SKM-1 (cell line): ENCODE measurements around the gene CBL.

ENCODE experiments used
- DNase-seq: peaks from one replicate; lab custom pipeline; 2025; ENCODE audit not compliant: unreplicated experiment; lab: John Stamatoyannopoulos, UW

The CBL gene

DNA sequence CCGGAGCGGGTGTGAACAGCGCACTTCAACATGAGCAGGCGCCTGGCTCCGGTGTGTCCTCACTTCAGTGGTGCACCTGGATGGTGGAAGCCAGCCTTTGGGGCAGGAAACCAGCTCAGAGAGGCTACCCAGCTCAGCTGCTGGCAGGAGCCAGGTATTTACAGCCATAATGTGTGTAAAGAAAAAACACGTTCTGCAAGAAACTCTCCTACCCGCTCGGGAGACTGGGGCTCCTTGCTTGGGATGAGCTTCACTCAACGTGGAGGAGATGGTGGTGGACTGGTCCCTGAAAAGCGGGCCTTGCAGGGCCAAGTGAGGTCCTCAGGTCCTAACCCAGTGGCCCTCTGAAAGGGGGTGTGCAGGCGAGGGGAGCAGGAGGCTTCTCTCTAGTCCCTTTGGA lies 103.3 kb downstream of the CBL start:
- DNase-seq: no peak

DNA sequence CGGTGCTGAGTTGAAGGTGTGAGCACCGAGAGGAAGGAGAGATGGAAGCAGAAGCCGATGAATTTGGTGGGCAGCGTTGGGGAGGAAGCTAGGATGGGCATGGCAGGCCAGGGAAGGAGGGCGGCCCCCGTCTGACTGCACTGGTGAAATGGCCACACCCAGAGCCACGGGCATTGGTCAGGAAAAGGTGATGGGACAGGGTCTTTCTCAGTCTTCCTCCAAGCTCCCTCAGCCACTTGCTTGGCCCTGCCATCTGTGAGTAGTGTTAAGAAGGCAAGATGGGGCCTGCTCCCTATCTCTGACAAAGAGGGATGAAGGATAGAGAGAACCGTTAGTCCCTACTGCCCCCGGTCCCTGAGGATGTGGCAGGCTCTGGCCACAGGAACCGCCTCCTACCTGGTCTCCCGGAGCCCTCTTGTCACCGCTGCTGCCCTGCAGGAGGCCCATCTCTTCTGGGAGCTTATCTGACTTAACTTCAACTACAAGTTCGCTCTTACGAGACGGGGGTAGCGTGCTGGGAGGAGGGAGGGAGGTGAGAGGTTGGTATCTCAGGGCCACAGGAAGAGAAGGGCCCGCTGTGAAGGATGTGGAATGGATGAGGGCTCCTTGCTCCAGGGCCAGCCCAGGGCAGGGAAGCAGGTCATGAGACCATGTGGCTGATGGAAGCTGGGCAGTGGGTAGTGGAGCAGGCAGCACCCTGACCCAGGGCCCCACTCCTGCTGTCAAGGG lies 104.0 kb downstream of the CBL start:
- no peak for DNase-seq

DNA sequence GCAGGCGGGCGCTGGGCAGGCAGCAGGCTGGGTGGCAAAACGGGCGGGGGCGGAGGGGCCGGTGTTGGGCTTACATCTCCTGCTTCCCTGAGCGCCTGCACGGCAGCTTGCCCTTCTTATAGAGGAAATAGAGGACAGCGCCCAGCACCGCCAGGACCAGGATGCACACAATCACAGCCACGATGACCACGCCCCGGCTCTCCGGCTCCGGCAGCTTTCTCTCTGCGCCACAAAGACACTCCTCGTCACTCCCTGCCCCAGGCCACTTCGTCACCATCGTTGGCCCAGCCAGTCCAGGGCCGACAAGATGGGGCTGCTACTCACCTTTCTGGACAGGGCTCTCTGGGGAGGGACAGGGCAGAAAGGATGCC lies 104.5 kb downstream of the CBL start:
- no peak for DNase-seq

DNA sequence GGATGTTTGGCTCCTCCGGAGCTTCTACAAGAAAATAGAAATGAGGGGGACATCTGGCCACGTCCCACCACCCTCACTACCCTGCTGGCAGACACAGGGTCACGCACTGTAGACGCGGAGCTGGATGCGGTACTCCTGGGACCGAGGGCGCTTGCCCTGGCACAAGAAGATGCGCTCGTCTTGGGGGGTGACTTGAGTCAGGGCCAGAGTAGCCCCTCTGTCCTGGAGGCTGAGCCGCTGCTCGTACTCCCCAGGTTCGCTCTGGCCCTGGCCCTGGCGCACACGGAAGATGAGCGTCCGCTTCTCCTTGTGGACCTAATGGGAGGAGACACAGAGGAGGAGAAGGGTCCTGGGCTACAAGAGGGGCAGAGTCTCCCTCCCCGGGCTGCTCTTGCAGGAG lies 108.6 kb downstream of the CBL start:
- no peak for DNase-seq

DNA sequence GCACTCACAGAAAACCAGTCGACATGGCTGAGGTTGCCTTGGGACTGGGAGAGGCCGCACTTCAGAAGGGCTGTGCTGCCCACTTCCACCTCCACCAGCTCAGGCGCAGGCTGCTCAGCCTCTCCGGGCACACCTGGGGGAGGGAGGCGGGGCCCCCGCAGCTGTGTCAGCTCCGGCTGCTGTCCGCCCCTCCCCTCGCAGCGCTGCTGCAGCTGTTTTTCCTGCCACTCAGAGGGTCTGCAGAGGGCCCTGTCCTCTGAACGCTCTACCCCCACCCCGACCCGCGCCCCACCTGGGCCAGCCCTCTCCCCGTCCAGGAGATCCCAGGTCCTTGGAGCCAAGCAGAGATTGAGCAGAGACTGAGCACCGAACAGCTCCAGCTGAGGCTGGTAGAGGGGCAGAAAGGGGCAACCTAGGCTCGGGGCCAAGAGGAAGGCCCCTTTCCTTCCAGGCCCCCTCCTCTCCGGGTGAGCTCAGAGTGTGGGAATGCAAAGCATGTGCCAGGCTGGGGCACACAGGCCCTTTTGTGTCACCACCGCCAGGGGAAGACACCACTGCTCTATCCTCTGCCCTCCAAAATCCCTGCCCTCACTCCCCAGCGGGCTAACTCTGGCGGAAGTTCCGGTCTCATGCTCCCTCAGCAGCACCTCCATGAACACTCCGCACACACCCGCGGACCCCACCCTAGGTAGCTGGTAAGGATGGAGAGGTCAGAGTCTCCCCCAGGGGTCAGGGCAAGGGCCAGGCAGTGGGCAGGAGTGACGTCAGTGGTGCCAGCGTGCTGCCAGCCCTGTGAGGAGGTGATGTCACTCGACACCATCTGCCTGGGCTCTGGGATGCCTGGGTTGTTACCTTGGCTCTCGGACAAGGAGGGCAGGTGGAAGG lies 109.2 kb downstream of the CBL start:
- DNase-seq: no peak

DNA sequence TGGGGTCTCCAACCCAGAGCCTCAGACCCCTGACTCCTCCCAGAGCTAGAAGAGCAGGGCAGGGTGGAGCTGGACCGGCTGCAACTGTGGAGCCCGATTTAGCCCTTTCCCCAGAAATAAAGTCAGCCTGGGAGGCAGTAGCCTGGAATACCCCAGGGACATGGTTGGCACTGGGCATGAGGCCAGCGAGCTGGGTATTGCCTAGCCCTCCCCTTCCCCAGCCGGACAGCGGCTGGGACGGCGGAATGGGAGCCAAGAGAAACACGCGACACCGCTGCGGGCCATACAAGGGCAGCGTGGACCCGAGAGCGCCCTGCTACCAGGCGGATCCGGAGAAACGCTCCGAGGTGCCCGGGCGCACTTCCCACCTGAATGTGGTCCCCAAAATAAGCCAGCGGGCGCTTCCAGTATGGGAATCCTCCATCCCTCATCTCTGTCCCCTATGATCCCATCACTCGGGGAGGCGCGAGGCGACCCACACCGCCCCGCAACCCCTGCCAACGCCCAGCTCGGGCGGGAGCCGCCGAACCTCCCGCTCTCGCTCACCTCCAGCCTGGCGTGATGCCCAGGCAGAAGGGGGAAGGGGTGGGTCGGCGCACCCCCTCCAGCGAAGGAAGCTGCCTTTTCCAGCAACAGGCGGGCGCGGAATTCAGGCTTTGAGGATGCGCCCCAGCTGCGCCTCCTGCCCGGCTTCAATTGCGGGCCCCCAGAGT lies 110.0 kb downstream of the CBL start:
- no peak for DNase-seq

DNA sequence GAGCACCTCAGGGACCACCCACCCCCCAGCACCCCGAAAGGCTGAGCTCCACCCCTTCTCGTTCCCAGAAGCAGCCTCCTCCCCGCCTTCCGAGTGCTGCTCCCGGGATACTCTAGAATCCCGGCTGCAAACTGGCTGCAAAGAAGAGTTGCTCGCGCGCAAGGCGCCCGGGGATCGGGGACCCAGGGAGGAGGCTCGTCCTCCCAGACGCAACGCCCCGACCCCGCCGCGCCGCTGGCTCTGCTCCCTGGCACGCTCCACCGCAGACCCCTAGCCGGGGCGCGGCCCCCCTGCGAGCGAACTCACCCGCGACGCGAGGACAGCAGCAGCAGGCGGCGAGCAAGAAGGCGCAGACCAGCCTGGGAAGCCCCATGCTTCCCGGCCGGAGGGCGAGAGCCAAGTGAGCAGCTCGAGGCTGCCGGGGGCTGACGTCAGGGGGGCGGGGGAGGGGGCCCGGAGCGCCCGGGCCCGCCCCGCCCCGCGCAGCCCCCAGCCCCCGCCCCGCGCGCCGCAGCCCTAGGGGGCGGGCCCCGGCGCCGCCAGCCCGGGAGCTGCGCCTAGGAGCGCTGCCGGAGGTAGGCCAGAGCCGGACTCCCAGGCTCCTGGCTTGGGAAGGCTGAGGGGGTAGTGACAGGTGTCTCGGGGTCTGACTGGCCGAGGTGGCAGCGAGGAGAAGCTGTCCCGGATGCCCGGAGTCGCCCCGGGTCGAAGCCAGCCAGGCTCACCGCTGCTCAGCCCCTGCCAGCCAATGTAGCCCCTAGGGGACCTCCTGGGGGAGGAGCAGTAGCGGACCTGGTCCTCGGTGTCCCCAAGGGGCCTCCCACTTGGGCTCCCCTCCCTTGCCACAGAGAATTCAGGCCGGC lies 110.8 kb downstream of the CBL start, which contains the start of gene MCAM:
Gene MCAM (minus strand): TSS at position 402 of the 863 bp plus-strand sequence. CDS start 29 bp downstream, at position 373.
- DNase-seq: no peak

DNA sequence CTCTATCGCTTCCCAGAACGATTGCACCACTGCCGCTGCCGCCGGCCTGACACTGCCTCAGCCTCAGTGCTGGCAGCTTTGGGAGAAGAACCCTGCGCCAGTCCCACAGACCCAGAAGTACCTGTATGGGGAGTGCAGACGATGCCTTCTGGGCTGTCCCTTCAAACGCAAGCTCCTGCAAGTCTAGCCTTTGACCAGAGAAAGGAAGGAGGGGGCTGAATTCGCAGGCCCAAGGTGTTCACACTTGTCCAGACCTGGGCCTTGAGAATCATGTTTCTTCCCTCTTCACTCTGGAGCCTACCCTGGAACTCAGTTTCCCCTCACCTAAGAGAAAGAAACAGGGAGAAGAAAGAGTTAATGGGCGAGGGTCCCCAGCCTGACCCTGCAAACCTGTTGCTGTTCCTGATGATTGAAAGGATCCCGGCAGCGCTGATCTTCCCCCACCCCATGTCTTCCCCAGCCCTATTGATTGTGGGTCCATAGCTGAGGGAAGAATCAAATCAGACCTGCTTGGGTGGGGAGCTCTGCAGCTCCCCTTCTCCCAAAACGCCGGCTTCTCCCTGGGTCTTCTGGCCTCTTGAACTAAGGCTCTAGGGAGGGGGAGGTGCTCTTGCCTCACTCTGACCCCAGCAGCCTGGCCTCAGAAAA lies 111.6 kb downstream of the CBL start:
- no peak for DNase-seq

DNA sequence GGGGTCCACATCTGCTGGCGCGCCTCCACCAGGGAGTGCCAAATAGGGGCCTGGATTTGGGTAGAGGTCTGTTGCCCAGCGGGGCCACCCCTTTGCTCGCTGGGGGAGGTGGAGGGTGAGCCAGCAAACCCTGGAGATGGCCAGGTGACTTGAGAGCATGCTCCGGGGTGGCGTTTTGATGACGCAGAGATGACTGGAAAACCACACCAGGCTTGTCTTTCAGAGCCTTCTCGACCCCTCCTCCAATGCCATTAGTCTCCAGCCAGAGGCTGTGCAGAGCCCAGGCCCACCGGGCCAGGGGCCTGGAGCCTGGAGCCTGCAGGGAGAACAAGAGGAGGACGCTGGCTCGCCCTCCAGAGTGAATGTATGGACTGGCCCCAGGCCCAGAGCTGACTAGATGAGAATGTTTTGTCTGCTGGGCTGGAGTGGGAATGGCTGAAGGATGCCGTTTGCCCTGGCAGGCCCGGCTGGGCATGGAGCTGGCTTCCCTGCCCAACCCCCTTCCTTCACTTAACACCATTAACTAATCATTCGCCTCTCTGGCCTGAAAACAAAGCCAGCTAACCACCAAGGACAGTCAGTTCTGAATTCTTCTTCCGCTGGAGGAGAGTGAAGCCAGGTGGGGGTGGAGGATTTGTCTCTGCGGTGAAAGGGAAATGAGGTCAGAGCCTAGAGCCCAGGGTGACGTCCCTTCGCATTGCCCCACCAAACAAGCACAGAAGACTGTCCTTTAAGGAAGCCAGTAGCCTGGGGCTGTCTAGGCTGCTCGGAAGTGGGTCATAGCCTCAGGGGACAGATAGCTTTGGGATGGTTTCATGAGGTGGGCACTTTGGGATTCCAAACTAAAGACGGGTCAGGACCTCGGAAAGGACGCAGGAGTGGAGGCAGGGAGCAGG lies 112.3 kb downstream of the CBL start:
- no peak for DNase-seq

DNA sequence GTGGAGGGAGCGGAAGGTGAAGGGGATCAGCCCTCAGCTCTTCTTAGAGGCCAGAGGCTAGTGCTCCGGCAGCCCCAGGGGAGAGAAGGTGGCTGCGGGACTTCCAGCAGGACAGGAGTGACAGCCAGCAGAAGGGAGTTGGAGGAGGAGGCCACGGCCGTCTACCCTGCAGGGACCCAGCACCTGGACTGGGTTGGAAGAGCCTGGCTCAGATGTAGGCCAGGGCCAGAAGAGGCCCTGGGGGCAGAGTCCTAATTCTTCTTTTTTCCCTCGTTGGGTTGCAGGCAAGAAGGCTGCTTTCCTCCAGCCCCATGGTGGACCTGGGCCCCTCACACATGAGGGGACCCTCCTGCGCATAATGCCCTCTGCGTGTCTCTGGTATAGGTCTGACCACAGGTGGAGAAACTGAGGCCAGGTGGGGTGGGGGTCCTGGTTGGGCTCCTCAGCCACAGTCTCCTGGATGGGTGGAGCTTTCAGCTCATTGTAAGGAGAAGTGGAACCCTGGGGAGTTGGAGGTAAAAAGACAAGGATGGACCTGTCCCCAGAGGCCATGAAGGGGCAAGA lies 113.1 kb downstream of the CBL start:
- no peak for DNase-seq

DNA sequence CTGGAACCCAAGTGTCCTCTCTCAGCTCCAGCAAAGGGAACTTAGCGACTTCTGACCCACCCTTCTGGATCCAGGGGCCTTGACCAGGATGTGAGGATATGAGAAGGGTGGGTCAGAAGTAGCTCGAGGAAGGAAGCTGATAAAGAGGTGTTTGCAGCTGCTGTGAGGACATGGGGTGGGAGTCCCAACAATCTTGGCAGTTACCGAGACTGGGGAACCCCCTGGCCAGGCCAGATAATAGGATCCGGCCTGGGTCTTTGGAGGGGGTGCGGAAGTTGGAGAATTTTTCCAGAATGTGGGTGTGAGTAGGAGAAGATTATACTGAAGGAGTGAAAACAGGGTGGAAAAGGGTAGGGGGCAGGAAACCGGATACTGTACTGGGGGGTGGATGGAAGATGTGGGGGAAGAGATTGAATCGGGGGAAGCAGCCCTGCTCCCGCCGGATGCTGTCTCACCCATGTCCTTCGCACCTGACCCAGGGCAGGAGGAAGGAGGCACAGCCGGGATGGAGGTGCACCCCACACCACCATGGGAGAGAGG lies 113.6 kb downstream of the CBL start:
- DNase-seq: no peak

DNA sequence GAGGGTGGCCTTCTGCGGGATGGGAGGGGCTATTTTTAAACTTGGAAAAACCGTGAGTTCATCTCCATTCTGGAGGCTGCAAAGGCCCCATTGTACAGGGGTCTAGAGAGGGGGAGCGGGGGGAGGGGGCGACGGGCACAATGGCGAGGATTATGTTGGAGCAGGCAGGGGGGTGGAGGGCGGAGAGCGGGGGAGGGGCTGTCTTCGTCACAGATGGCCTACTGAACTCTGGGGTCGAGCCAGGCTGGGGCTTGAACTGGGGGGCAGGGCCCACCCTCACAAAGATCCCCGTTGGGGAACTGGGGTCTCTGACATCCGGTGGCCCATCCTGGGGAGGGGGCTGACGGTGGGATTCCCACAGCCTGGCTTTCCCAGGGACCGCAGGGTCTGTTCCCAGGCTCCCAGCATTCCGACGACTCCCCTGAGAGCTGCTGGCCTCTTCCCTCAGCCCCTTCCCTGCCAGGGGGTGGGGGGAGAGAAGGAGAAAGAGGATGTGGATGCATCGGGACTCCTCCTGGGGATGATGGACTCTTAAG lies 114.2 kb downstream of the CBL start:
- DNase-seq: no peak

DNA sequence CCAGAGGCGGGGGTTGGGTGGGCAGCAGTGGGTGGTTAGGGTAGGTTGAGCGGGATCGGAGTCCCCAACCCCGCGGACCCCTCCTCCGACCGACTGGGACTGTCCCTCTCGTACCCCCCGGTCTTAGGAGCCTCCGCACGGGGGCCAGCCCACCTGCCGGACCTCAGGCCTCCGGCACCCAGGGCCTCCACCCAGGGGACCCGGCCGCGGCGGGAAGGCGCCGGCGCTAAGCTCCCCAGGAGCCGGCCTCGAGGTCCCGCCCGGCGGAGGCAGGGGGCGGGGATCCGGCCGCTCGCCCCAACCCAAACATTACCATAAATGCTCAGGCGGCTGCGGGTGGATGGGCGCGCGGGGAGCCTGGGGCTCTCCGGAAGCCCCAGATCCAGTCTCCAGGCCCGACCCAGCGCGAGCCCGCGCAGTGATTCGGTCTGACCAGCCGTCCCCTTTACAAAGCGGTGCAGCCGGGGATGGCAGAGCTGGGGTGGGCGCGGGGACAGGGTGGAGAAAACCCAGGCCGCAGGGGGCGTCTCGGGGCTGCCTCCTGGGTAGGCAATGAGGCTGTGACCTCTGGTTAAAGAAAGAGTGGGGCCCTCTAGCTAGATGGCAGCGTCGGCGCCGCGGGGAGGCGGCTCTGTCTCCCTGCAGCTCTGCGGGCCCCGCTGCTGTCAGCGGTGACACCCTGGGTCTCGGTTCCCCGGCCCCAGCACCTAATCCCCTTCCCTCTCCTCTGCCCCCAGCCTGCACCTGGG lies 114.8 kb downstream of the CBL start:
- no peak for DNase-seq

DNA sequence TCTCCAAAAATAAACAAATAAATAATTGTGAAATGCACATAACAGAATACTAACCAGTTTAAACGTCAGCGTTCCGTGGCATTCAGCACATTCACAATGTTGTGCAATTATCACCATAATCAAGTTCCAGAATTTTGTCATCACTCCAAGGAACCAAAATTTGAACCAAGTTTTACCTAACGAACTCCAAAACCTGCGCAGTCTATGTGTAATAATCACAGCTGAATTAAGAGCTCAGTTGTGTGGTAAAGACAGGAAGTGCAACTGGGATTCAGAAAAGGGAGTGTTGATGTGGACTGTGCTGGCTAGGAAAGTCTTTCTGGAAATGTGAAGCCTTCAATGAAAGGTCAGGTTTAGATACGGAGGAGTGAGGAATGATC lies 116.2 kb downstream of the CBL start:
- no peak for DNase-seq

DNA sequence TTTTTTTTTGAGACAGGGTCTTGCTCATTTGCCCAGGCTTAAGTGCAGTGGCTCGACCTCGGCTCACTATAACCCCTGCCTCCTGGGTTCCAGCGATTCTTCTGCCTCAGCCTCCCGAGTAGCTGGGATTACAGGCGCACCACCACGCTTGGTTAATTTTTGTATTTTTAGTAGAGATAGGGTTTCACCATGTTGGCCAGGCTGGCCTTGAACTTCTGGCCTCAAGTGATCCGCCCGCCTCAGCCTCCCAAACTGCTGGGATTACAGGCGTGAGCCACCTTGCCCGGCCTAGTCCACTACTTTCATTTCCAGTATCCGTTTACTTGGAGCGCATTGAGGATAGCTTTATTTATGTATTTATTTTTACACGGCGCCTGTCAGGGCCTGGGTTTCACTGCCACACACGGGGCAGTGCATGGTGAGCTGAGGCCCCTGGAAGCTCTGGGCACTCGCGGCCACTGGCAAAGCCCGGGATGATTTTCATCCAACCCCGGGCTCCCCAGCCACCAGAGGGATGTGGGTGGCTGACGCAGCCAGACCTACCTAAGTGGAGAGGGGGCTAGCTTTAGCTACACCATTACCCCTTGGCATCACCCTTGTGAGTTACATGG lies 116.9 kb downstream of the CBL start:
- no peak for DNase-seq

DNA sequence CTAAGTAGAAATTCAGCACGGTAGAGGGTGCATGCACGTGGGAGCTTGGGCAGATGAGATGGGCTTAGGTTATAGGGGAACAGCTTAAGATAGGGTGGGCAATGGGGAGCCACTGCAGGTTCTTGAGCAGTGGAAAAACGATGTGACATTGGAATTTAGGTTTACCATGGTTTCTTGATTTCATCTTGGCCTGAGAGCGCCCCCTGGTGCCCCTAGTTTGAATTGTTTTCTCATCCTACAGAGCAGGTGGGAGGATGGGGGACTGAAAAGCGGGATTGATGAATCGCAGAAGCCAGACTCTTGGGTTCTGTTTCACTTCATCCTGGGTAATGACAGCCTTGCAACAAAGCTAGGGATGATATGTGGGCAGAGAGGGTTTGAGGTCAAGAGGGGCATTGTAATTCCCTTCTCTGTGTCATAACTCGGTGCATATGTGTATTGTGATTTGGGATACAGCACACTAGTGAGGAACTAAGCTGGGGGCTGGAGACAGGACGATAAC lies 117.4 kb downstream of the CBL start:
- peak; percentile 31 for DNase-seq

DNA sequence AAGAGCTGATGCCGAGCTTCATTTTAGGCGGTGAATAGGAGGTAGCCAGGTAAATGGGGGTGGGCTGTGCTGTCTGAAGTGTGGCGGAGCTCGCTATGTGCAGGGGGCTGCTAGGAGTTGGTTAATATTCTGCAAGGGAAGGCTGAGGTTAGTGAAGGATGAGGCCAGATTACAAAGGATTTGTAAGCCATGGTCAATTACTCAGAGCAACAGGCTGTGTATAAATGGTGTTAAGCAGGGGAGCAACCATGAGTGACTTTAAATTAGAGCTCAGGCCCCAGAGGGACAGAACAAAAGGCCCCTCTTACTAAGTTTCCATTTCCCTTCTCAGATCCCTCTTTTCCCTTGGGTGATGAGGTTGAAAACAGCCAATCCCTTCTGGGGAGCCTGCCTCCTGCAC lies 118.0 kb downstream of the CBL start:
- no peak for DNase-seq
